Hepatocyte (in vitro differentiated cells): Measurements from ENCODE around the gene SSTR3. TPM values are rescaled to one million over a fixed set of nuclear protein-coding genes. Genes with fewer than 3 reads are reported as not detected.

Experiments used
- DNase-seq: peaks from one replicate; pipeline ENCODE4 v3.0.0-alpha.2; 2016; ENCODE audit warnings: low spot score
- H2AFZ ChIP-seq: fragments of 200-600 bp; sonication (generic); 2 replicates; pipeline ENCODE4 v1.6.0; 2016; ENCODE audit warnings: antibody characterized with exemption, mild to moderate bottlenecking
- H3K27ac ChIP-seq: fragments of 200-600 bp; sonication (generic); 2 replicates; pipeline ENCODE4 v1.5.1; 2016; ENCODE audit warnings: mild to moderate bottlenecking
- H3K27me3 ChIP-seq: fragments of 200-600 bp; sonication (generic); 2 replicates; pipeline ENCODE4 v1.6.1; 2016
- H3K36me3 ChIP-seq: fragments of 200-600 bp; sonication (generic); replicated peaks from 2 replicates; pipeline ENCODE4 v1.5.1; 2016; ENCODE audit warnings: low read depth; ENCODE audit not compliant: insufficient read depth
- H3K4me1 ChIP-seq: fragments of 200-600 bp; sonication (generic); 2 replicates; pipeline ENCODE4 v1.5.1; 2016; ENCODE audit warnings: mild to moderate bottlenecking, moderate library complexity; ENCODE audit not compliant: insufficient read depth
- H3K4me2 ChIP-seq: fragments of 200-600 bp; sonication (generic); 2 replicates; pipeline ENCODE4 v1.6.0; 2016
- H3K4me3 ChIP-seq: fragments of 200-600 bp; sonication (generic); 2 replicates; pipeline ENCODE4 v1.5.1; 2016; ENCODE audit warnings: mild to moderate bottlenecking
- H3K79me2 ChIP-seq: fragments of 200-600 bp; sonication (generic); 2 replicates; pipeline ENCODE4 v1.6.0; 2017; ENCODE audit warnings: mild to moderate bottlenecking
- H3K9me2 ChIP-seq: fragments of 200-600 bp; sonication (generic); replicated peaks from 2 replicates; pipeline ENCODE4 v1.6.0; 2017; ENCODE audit warnings: mild to moderate bottlenecking; ENCODE audit not compliant: insufficient read depth
- H3K9me3 ChIP-seq: fragments of 200-600 bp; sonication (generic); 2 replicates; pipeline ENCODE4 v1.5.1; 2016; ENCODE audit warnings: low read depth, mild to moderate bottlenecking
- H4K20me1 ChIP-seq: fragments of 200-600 bp; sonication (generic); 2 replicates; pipeline ENCODE4 v1.6.0; 2016; ENCODE audit warnings: mild to moderate bottlenecking; ENCODE audit not compliant: insufficient read depth, poor library complexity, severe bottlenecking
- EZH2 ChIP-seq: fragments of 200-600 bp; sonication (generic); IDR thresholded peaks from 2 replicates; pipeline ENCODE4 v1.6.1; 2016; ENCODE audit warnings: antibody characterized with exemption, mild to moderate bottlenecking, borderline replicate concordance
- EZH2phosphoT487 ChIP-seq: fragments of 200-600 bp; sonication (generic); IDR thresholded peaks from one replicate; pipeline ENCODE4 v1.6.1; 2018; ENCODE audit warnings: antibody characterized with exemption, mild to moderate bottlenecking, low read depth, moderate library complexity; ENCODE audit not compliant: unreplicated experiment, severe bottlenecking
- WGBS: methylation state at CpG from one replicate; pipeline ENCODE4 v1.1.6; 2016; ENCODE audit warnings: low lambda C conversion rate; ENCODE audit errors: missing lambda C conversion rate; 5-methylcytosine and 5-hydroxymethylcytosine counted together
- polyA plus RNA-seq: library from polyadenylated mRNA; unstranded; fragments of >200 nt; fragmentation: Nextera tagmentation; extraction: Ambion mirVana; gene quantifications from 2 replicates; pipeline ENCODE4 v1.2.1, GENCODE V29; 2016
- total RNA-seq: library from RNA; depleted of rRNA; stranded (reverse); fragments of >200 nt; gene quantifications from 2 replicates; pipeline ENCODE4 v1.2.3, GENCODE V29; 2014
- TF ChIP-seq, protein P1 (sequence below): fragments of 200-600 bp; sonication (generic); IDR thresholded peaks from 2 replicates; pipeline ENCODE4 v1.5.1; 2016; ENCODE audit warnings: antibody characterized with exemption, mild to moderate bottlenecking; ENCODE audit not compliant: poor library complexity

SSTR3 gene
- total and polyA plus RNA-seq, 2 experiments from 2014 or later = 0.47 to 2.8 TPM

GRCh38 chr22:37196539-37197450, 15.5 kb downstream of the SSTR3 start:
- H4K20me1 ChIP-seq = no peaks in the 10 kb centered on the region
- H3K79me2 ChIP-seq = no peaks in the 10 kb centered on the region
- H2AFZ ChIP-seq = no peak overlapping the region
- no peaks in the 10 kb centered on the region for H3K27me3 ChIP-seq
- peaks cover 38% of the 10 kb centered on the region for H3K4me1 ChIP-seq
- no peaks in the 10 kb centered on the region for H3K36me3 ChIP-seq
- no peak overlapping the region for H3K4me3 ChIP-seq
- 59% methylated on average over 14 of the region's 14 CpGs for WGBS
- H3K27ac ChIP-seq = peak overlapping the region; percentile 83
- H3K9me3 ChIP-seq = no peaks in the 10 kb centered on the region
- TF ChIP-seq EZH2 (no peak), EZH2phosphoT487 (no peak)
- TF ChIP-seq, protein P1, sequence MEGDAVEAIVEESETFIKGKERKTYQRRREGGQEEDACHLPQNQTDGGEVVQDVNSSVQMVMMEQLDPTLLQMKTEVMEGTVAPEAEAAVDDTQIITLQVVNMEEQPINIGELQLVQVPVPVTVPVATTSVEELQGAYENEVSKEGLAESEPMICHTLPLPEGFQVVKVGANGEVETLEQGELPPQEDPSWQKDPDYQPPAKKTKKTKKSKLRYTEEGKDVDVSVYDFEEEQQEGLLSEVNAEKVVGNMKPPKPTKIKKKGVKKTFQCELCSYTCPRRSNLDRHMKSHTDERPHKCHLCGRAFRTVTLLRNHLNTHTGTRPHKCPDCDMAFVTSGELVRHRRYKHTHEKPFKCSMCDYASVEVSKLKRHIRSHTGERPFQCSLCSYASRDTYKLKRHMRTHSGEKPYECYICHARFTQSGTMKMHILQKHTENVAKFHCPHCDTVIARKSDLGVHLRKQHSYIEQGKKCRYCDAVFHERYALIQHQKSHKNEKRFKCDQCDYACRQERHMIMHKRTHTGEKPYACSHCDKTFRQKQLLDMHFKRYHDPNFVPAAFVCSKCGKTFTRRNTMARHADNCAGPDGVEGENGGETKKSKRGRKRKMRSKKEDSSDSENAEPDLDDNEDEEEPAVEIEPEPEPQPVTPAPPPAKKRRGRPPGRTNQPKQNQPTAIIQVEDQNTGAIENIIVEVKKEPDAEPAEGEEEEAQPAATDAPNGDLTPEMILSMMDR = peak; percentile 6
- H3K9me2 ChIP-seq = no peaks in the 10 kb centered on the region
- H3K4me2 ChIP-seq = peak overlapping the region; percentile 89
- DNase-seq = peak; percentile 80

DNA sequence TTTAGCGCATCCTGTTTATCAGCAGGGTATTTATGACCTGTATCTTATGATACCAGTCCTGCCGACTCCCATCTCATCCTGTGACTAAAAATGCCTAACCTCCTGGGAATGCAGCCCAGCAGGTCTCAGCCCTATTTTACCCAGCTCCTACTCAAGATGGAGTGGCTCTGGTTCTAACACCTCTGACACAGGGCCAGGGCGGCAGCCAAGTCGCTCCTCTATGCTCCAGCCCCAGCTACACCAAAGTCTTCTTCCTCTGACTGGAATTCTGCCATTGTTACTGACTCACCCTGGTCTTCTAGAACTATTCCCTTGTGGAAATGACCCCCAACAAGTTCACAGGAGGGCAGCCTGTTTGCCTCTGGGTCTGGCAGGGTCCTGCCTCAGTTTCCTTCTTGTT, 16.4 kb downstream of the SSTR3 start:
- Histone ChIP-seq H3K9me3 (no peaks in the 10 kb centered on the region), H3K9me2 (no peaks in the 10 kb centered on the region), H3K27ac (peak overlapping the region; percentile 83), H3K4me3 (no peak overlapping the region), H3K4me2 (no peak overlapping the region), H2AFZ (no peak overlapping the region), H3K36me3 (no peaks in the 10 kb centered on the region), H3K4me1 (peaks cover 39% of the 10 kb centered on the region), H3K79me2 (no peaks in the 10 kb centered on the region), H3K27me3 (no peaks in the 10 kb centered on the region), H4K20me1 (no peaks in the 10 kb centered on the region)
- DNase-seq = no peak
- WGBS = 84% methylated on average over 4 of the region's 4 CpGs
- no peak for TF ChIP-seq EZH2phosphoT487
- TF ChIP-seq, protein P1 = no peak
- no peak for TF ChIP-seq EZH2

- Histone ChIP-seq H3K4me3 (no peak overlapping the region), H4K20me1 (no peaks in the 10 kb centered on the region), H3K4me1 (peaks cover 31% of the 10 kb centered on the region), H3K36me3 (no peaks in the 10 kb centered on the region), H3K79me2 (no peaks in the 10 kb centered on the region), H2AFZ (no peak overlapping the region), H3K9me2 (no peaks in the 10 kb centered on the region), H3K27me3 (no peaks in the 10 kb centered on the region), H3K27ac (no peak overlapping the region), H3K4me2 (no peak overlapping the region), H3K9me3 (no peaks in the 10 kb centered on the region)
- 76% methylated on average over 3 of the region's 3 CpGs for WGBS
- TF ChIP-seq EZH2 = no peak
- no peak for TF ChIP-seq EZH2phosphoT487
- TF ChIP-seq, protein P1 = no peak
- DNase-seq = no peak
Measured at GRCh38 chr22:37194750-37195149, 17.5 kb downstream of the SSTR3 start.
